Left forelimb (tissue), 1 donor: ENCODE data around the gene ZWILCH.
A peak's percentile ranks its signal among the peaks of the same experiment; 100 is the strongest.
"Not testable (repeated sequence)": the region's sequence is repeated elsewhere in the genome, so short reads cannot be mapped to it uniquely, and the experiment has no call there.

Source experiments
- DNase-seq: peaks from one replicate; pipeline ENCODE4 v3.0.0-alpha.2; 2018; ENCODE audit warnings: low spot score

Gene ZWILCH

GRCh38 chr15:66488525-66488924 lies 16.6 kb upstream of the ZWILCH start:
- DNase-seq, result no peak

- no peak for DNase-seq
Observed at GRCh38 chr15:66489179-66489791, 15.8 kb upstream of the ZWILCH start.

DNA sequence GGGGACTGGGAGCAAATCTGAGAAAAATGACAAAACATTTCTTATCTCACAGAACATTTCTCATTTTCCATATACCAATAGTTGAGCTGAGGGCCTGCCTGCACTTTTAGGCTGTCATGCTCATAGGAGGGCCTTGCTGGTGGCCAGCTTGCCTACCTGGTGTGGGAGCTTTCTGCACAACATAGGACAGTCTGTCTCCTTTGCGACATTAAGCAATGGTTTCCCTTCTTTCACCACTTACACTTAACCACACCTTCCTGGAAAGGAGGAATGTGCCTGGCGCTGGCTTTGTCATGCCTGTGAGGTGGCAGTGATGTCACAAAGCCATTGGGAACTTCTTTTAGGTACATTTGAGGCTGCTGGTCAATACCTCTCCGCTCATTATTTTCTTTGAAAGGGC lies 13.3 kb upstream of the ZWILCH start:
- DNase-seq, result no peak

DNA sequence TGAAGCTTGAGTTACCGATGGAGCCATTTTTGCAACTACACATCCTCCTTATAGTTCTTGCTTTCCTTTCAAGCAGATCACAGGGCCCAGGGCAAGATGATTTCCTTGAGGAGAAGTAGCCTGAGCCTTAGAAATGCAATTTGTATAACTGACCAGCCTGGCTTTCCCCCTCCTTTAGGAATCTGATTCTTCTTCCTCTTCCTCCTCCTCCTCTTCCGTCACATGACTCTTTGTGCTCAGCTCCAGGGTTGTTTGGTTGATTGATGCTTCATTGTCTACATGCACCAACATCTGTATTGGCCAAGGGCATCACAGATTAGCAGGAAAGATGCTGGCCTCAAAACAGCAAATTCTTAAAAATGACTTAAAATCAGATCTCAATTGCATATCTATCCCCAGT lies 10.9 kb upstream of the ZWILCH start:
- DNase-seq, result no peak

GRCh38 chr15:66496951-66497501 lies 8.1 kb upstream of the ZWILCH start:
- DNase-seq, result no peak

- DNase-seq, result peak; percentile 96
Observed at GRCh38 chr15:66497502-66498455, 7.3 kb upstream of the ZWILCH start, which contains the start of gene SNAPC5. SNAPC5 (minus strand) TSS chr15:66497762; CDS start chr15:66497731, 31 bp downstream.

GRCh38 chr15:66498501-66499386 lies 6.4 kb upstream of the ZWILCH start:
- DNase-seq, result no peak

- not testable (repeated sequence) for DNase-seq
Observed at GRCh38 chr15:66500346-66500745, 4.8 kb upstream of the ZWILCH start.

GRCh38 chr15:66502491-66502890 lies 2.6 kb upstream of the ZWILCH start:
- no peak for DNase-seq

- DNase-seq, result not testable (repeated sequence)
Observed at GRCh38 chr15:66503041-66503648, 2.0 kb upstream of the ZWILCH start.

DNA sequence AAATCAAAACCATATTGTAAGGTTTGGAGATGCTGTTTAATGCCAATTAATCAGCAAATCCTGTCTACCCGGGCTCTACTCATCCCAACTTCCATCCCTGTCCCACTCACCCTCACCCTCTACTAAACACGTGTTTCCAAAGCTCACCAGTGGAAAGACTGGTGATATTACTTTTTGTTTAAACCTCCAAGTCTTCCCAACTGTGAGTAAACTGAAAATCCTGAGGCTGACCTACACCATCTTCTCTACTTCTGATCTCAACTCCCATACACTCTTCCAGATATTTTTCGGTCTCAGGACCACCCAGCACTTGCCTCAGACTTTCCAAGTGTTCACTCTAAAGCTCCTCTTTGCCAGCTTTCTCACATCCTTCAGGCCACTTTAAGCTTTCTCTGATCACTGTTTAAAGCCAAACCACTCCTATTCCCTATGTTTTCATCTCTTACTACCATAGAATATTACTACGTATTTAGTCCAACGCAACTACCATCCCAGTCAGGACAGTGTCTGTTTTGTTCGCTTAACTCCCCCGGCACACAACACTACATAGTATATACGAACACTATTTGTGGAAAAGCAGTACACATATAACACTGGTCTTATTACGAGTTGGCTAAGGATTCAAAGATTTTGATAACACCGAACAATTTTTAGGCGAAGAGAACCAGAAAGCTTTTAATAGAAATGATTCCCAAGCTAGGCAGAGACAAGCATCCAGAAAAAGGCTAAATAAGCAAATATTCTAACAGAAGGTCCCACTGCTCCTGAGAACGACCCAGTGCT lies 1.2 kb upstream of the ZWILCH start:
- no peak for DNase-seq

- no peak for DNase-seq
Observed at GRCh38 chr15:66505430-66505811, 295 bp downstream of the ZWILCH start.

DNA sequence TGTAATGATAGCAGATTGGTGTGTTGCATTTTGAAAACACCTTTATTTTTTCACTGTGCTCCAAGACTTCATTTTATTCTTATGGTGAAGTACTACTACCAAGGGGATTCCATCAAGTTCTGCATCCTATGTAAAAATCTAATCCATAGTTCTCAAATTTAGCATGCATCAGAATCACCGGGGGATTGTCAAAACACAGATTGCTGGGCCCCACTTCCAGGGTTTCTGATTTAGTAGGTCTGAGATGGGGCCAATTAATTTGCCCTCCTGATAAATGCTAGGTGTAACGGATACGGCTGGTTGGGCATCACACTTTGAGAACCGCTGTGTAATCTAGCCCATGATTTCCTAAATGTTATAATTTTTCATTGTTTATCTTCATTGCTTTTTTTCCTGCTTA lies 692 bp downstream of the ZWILCH start:
- no peak for DNase-seq

DNA sequence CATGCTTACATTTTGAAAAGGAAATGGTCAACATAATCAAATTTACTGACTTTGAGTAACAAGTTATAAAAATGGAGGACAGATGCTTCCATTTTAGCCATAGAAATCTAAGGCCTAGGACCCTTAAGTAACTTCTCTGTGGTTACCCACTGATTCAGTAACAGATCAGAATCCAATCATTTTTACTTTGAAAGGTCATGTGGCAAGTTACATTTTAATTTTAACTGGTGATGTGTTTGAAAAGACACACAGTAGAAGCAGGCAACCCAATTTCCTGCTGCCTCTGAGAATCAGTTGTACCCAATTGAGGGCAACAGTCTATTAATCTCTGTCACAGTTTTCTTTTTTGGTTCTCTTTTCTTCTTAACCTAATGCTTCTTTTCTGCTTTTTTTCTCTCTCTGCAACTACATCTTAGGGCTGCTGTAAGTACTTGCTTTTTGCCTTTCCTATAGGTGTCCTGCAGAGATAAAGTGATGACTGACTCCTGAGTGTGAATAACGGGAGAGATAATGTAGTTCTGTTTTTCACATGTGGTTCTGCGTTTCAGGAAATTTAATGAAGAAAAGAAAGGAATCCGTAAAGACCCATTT lies 3.3 kb downstream of the ZWILCH start:
- DNase-seq, result no peak

- DNase-seq, result no peak
Observed at GRCh38 chr15:66514586-66514985, 9.5 kb downstream of the ZWILCH start.

DNA sequence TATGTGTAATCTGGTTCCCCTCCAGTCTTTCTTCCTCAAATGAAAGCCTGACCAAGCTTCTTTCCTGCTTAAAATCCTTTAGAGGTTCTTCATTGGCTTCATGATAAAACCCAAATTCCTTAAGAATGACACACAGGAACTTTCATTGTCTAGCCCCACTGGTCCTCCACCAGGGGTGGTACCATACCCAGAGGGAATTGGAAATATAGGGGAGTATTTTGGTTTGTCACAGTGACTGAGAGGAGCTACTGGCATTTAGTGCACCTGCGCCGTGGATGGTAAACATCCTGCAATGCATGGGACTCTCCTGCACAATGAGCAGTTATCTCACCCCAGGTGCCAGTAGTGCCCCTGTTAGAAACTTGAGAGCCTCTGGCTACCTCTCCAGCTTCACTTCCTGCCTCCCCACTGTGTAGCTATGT lies 10.8 kb downstream of the ZWILCH start:
- no peak for DNase-seq

DNA sequence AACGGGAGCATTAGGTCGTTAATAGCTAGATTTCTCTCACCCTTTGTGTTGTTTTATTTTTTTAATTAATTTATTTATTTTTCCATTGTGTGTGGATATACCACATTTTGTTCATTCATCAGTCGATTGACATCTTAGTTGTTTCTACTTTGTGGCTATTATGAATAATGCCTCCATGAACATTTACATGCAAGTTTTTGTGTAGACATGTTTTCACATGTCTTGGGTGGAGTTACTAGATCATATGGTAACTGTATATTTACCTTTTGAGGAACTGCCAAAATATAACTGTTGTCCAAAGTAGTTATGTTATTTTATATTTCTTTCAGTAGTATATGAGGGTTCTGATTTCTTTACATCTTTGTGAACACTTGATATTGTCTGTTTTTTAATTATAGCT lies 18.8 kb downstream of the ZWILCH start:
- no peak for DNase-seq

DNA sequence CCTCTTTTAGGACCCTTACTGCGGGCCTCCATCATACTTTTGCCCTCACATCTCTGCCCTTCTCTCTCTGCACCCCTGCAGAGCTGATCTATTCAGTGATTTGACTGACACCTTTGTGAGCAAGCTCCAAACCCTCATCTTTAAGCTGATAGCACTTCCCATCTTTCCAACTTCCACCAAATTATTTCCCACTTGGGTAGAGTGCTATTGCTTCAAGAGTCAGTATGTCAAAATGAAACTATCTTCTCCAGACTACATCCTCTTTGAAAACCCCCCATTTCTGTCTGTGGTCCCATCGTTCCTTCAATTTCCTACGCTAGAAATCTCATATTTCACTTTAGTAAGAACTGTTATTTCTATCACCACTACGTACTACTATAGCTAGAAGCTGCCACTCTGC lies 19.7 kb downstream of the ZWILCH start:
- DNase-seq, result no peak

GRCh38 chr15:66535056-66535455 lies 29.9 kb downstream of the ZWILCH start:
- DNase-seq, result no peak

- DNase-seq, result no peak
Observed at GRCh38 chr15:66542896-66543295, 37.8 kb downstream of the ZWILCH start.
